Stimulated activated CD8-positive, alpha-beta memory T cell treated with anti-CD3 and anti-CD28 coated beads, Interleukin-4, amount 100 ng/mL, for 48 hours (primary cell): ENCODE data around the gene HOXC13.

Experiments used
- DNase-seq: peaks from one replicate; pipeline ENCODE4 v3.0.0-alpha.2; 2020

The HOXC13 gene

DNA sequence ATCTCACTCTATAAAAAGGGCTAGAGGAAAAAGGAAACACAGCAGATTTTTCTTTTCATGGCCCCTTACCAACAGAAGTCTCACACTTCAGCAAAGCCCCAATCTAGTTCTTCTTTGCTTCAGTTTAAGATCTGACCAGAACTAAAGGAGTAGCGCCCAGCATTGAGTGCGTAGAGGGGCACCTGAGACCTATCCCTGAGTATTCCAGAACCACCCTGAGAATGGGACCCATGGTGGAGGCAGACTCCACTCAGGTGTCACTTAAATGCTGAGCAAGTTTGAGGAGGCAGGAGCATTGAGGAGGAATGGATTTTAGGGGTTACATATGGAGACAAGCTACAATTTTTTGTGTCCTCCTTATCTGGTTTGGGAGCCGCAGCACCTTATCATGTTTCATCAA, 32.5 kb downstream of the HOXC13 start:
- no peak for DNase-seq

GRCh38 chr12:53971686-53972085, 33.1 kb downstream of the HOXC13 start:
- no peak for DNase-seq

GRCh38 chr12:53972152-53972702, 33.6 kb downstream of the HOXC13 start:
- no peak for DNase-seq

- DNase-seq = no peak
These were observed 34.1 kb downstream of the HOXC13 start, which contains the start of gene HOXC11 for GRCh38 chr12:53972722-53973235. Gene HOXC11, plus strand, starts transcription at chr12:53973126. Its CDS starts 116 bp downstream, at chr12:53973242.

- no peak for DNase-seq
These were observed 34.8 kb downstream of the HOXC13 start for GRCh38 chr12:53973236-53974042.

DNA sequence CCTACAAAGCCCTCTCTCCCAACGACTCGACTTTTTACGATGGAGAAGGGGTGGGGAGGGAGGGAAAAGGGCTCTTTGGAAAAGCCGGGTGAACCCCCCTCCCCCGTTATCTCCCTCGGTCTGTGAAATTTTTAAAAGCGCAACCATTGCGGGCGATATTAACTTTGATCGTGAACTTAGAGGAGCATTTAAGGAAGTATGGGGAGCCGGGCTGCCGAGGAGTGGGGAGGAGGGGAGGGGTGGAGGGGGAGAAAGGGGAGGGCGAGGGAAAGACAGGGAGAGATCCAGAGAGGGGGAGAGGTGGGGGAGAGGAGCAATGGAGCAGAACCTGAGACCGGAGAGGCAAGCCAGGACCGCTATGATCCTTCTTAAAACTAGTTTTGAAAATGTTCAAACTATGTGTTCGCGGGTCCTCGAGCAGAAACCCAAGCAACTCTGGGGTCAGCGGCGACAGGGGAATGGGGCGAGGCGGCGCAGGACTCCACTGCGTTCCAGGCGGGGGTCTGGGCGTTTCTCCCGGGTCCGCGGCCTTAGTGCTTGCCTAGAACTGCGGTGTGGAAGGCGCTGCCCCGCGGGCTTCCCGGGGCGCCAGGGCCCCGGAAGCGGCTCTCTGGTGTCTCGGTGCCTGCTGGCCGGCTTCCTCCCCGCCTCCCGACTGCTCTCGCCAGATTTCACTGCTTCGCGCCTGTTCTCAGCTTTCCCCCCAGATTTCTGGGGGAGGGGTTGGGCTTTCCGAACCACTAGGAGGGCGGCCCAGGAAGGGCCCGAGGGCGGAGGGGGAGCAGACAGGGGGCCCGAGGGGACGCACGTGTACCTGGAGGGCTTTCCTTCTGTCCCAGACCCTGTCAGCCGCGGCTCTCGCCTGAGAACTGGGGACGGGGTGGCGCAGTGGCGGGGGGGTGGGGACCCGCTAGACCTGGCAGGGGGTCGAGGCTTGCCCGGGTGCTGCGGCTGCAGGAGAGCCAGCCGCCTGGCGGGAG, 35.7 kb downstream of the HOXC13 start, which contains the start of gene HOTAIR:
Gene HOTAIR (minus strand): TSS at position 871 of the 980 bp plus-strand sequence.
- DNase-seq = no peak

DNA sequence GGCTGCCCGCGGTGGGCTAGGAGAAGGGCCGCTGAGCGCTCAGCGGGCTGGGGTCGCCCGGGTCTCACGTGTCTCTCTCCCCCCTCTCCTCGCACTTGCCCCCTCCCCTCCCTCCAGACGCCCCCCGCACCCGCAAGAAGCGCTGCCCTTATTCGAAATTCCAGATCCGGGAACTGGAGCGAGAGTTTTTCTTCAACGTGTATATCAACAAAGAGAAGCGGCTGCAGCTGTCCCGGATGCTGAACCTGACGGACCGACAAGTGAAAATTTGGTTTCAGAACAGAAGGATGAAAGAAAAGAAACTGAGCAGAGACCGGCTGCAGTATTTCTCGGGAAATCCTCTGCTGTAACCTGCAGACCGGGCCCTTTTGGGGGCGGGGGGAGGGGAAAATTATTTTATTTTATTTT, 36.4 kb downstream of the HOXC13 start:
- DNase-seq = no peak

GRCh38 chr12:53975479-53976152, 37.0 kb downstream of the HOXC13 start:
- DNase-seq = no peak

DNA sequence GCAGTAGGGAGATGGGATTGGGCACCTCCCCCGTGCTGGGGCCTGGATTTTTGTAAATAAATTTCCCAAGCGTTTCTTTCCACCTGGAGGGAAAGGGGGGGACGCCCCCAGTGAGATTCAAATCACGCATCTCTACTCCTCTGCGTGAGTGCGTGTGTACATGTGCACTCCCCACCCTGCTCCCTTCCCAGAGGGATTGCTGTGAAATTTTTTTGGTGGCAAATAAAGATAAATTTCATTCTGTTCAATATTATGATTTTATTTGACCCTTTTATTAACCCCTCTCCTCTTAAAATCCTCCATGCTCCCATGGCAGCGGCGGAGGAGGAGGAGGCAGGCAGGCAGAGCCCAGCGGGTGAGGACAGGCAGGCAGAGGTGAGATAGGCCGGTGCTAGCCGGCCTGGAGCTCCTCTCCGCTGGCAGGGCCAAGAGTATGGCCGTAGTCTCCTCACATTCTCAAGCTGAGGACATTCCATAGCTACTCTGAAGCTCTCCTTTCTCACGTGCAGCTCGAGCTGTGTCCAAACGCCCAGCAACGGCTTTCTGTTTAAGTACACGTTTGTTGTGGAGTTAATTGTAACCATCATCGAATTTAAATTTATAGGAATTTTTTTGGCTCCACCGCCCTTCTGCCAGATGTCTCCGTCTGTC, 37.7 kb downstream of the HOXC13 start:
- DNase-seq = no peak

GRCh38 chr12:53976823-53977595, 38.4 kb downstream of the HOXC13 start:
- DNase-seq = no peak

- DNase-seq = no peak
These were observed 39.2 kb downstream of the HOXC13 start for GRCh38 chr12:53977596-53978445.

DNA sequence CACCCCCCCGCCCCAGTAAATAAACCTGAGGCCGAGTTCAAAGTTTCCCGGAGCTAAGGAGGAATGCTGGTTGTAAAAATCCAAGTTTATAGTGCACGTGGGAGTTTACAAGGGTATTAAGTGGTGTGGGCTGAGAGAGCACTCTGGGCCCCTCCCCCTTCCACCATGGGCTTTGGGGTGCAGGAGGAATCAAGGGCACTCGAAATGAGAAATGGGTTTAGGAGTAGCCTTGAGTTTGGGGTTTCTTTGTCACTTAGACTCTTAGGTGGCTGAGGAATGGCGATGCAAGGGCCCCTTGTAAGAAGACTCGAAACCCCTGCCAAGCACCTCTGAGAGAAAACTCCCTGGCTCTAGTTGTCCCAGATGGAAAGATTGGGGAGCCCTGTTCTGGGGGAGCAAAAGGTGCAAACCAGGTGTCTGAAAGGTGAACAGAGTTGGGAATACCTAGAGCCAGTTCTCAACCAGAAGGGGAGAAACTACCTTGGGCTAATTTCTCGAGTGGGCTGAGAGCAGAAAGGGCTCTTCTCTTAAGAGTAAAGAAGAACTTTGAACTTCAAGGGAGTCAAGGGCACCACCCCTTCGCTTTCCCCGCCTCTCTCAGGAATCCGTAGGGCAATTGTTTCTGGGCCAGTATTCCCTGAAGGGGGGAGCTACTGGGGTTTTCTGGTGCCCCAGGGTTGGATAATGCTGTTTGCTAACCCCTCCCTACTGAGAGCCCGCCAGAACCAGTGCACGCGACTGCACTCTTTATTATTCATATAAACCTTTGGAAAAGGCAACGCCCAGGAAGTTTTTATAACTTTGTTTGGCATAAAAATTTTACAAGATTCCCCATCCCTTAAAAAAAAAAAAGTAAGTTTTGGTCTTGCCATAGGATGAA, 40.1 kb downstream of the HOXC13 start:
- DNase-seq = no peak

DNA sequence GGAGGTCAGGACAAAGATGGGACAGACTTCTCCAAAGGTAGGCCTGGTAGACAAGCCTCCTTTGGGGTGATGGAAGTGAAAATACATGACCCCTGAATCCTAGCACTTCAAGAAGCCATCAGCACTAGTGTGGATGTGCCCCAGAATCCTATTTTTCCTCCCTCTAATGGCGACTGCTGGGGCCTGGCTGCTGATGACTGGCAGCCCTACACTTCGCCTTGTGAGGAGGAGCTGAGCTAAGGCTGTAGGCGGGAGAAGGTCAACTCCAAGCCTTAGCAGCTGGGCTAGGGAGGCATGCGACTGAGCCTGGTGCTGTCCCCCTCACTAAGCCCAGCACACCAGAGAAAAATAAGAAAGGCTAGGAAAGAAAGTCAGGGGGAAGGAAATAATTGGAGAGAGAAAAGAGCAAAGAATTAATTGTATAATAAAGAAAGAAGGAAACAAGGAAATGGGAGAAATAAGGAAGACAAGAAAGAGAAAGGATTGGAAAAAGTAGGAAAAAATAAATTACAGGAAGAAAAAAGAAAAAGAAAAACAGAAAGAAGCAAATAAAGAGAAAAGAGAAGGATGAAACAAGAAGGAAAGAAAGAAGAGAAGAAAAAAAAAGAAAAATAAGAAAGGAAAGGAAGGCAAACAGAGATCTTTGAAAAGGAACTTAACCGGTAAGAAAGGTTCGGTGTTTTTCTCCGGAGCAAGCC, 41.6 kb downstream of the HOXC13 start:
- DNase-seq = no peak

GRCh38 chr12:53980802-53981496, 42.3 kb downstream of the HOXC13 start:
- no peak for DNase-seq

- DNase-seq = no peak
These were observed 43.3 kb downstream of the HOXC13 start for GRCh38 chr12:53981634-53982565.
